K562 (cell line): ENCODE results near the gene NECTIN2. TPM values are rescaled to one million over a fixed set of nuclear protein-coding genes. Genes with fewer than 3 reads are reported as not detected.

Source experiments
- ATAC-seq: fragments of 200-7000 bp; cut with Tn5 transposase; 3 replicates; pipeline ENCODE4 v1.9.1; 2020; ENCODE audit warnings: moderate library complexity
- BruUV-seq: library from RNA; stranded (reverse); fragments of 400-500 nt; replicated peaks from 2 replicates; lab custom pipeline; 2021; lab: Mats Ljungman, UMichigan
- CTCF ChIA-PET: fragments of 300-600 bp; formaldehyde crosslinking; extraction: SDS; loops from one replicate; lab custom pipeline; 2021; ENCODE audit warnings: low intra/inter-chr PET ratio; lab: Yijun Ruan, JAX
- POLR2A ChIA-PET: fragments of 300-600, 350-650 bp; sonication (Branson Sonifier 250); formaldehyde crosslinking; extraction: SDS; loops from one replicate; lab custom pipeline; 2021; ENCODE audit warnings: antibody characterized with exemption, inconsistent platforms; lab: Yijun Ruan, JAX
- DNase-seq, 4 experiments: peaks; one replicate each; pipeline versions ENCODE4 v3.0.0 to v3.0.0-alpha.2; 2011 to 2018; ENCODE audit warnings: low spot score in 3 of 4, mixed read lengths in 3 of 4; ENCODE audit errors: extremely low read depth in 1 of 4
- FAIRE-seq: peaks from 2 replicates; lab custom pipeline; 2011; peaks lifted over from hg19 to GRCh38; lab: Jason Lieb, UNC
- H2AFZ ChIP-seq: 2 replicates; pipeline ENCODE4 v1.6.0; 2011; ENCODE audit warnings: low read depth, low read length, control low read depth, inconsistent platforms
- H3K27ac ChIP-seq: fragments of 200-600 bp; 3 replicates; pipeline ENCODE4 v1.8.0; 2011; ENCODE audit warnings: low read depth, mild to moderate bottlenecking, control low read depth, inconsistent platforms, low read length, moderate library complexity, mixed read lengths; ENCODE audit errors: extremely low read depth
- H3K27me3 ChIP-seq, 2 experiments: fragments of 300-600 bp in 1 of 2; 2 replicates in 1 of 2; 3 replicates in 1 of 2; pipeline versions ENCODE4 v1.6.0 to v1.8.0; 2011; ENCODE audit warnings: inconsistent platforms in 2 of 2, low read length in 2 of 2, mild to moderate bottlenecking in 1 of 2, mixed read lengths in 1 of 2, moderate library complexity in 1 of 2; ENCODE audit not compliant: control insufficient read depth in 2 of 2, insufficient read depth in 2 of 2
- H3K36me3 ChIP-seq: fragments of 300-600 bp; 3 replicates; pipeline ENCODE4 v1.8.0; 2011; ENCODE audit warnings: mild to moderate bottlenecking, low read length, inconsistent platforms; ENCODE audit not compliant: control insufficient read depth, insufficient read depth
- H3K4me1 ChIP-seq, 2 experiments: fragments of 200-600 bp in 1 of 2; replicated peaks in 1 of 2; 2 replicates in 1 of 2; 3 replicates in 1 of 2; pipeline versions ENCODE4 v1.5.1 to v1.8.0; 2011; ENCODE audit warnings: inconsistent platforms in 2 of 2, low read length in 2 of 2, mild to moderate bottlenecking in 1 of 2, mixed read lengths in 1 of 2, moderate library complexity in 1 of 2; ENCODE audit not compliant: control insufficient read depth in 2 of 2, insufficient read depth in 2 of 2
- H3K4me2 ChIP-seq: 2 replicates; pipeline ENCODE4 v1.6.1; 2011; ENCODE audit warnings: low read length, control low read depth, inconsistent platforms, mixed read lengths; ENCODE audit not compliant: insufficient read depth
- H3K4me3 ChIP-seq: fragments of 200-600 bp; sonication (generic), shearing (Covaris generic); 2 replicates; pipeline ENCODE4 v1.5.1; 2016; ENCODE audit warnings: control low read depth, inconsistent platforms
- H3K79me2 ChIP-seq: fragments of 200-600 bp; 3 replicates; pipeline ENCODE4 v1.8.0; 2011; ENCODE audit warnings: low read length, inconsistent platforms; ENCODE audit not compliant: control insufficient read depth, insufficient read depth
- H3K9ac ChIP-seq, 2 experiments: 2 replicates each; pipeline versions ENCODE4 v1.6.0 to v1.6.1; 2011; ENCODE audit warnings: low read depth in 2 of 2, low read length in 2 of 2, control low read depth in 1 of 2, inconsistent platforms in 1 of 2, mild to moderate bottlenecking in 1 of 2, mixed read lengths in 1 of 2; ENCODE audit not compliant: insufficient read depth in 1 of 2
- H3K9me1 ChIP-seq: one replicate; pipeline ENCODE4 v1.6.0; 2011; ENCODE audit warnings: inconsistent platforms, mild to moderate bottlenecking, low read length, moderate library complexity; ENCODE audit not compliant: control insufficient read depth, insufficient read depth
- H3K9me3 ChIP-seq: replicated peaks from 2 replicates; pipeline ENCODE4 v1.5.1; 2011; ENCODE audit warnings: low read depth, low read length, inconsistent platforms; ENCODE audit not compliant: control insufficient read depth, insufficient read depth
- H4K20me1 ChIP-seq: replicated peaks from 2 replicates; pipeline ENCODE4 v1.6.1; 2011; ENCODE audit warnings: low read length, inconsistent platforms, mixed read lengths; ENCODE audit not compliant: control insufficient read depth, insufficient read depth
- ADNP ChIP-seq: fragments of 200-800 bp; sonication (Bioruptor generic); IDR thresholded peaks from 2 replicates; pipeline ENCODE4 v1.6.1; 2016; ENCODE audit warnings: missing genetic modification characterization, missing compliant biosample characterization
- CTCF ChIP-seq, 3 experiments: IDR thresholded peaks in 2 of 3; conservative IDR thresholded peaks in 1 of 3; 2 replicates each; pipeline ENCODE4 v1.5.1; 2011 to 2012; ENCODE audit warnings: low read length in 3 of 3, mild to moderate bottlenecking in 3 of 3, control low read depth in 2 of 3, improper control_type of control experiment in 1 of 3, inconsistent platforms in 1 of 3, low read depth in 1 of 3, mixed read lengths in 1 of 3, moderate library complexity in 1 of 3; ENCODE audit not compliant: insufficient read depth in 2 of 3
- DPF2 ChIP-seq: fragments of 450-650 bp; IDR thresholded peaks from 2 replicates; pipeline ENCODE4 v1.6.1; 2016
- ELK1 ChIP-seq: sonication (generic); formaldehyde crosslinking; IDR thresholded peaks from 2 replicates; pipeline ENCODE4 v1.8.1; 2022; ENCODE audit warnings: missing genetic modification reagents
- HNRNPLL ChIP-seq: fragments of 200-400 bp; formaldehyde crosslinking; IDR thresholded peaks from 2 replicates; pipeline ENCODE4 v1.6.1; 2017; ENCODE audit warnings: low read length, low read depth, mild to moderate bottlenecking; ENCODE audit not compliant: poor library complexity, severe bottlenecking
- MAX ChIP-seq: sonication (generic); formaldehyde crosslinking; IDR thresholded peaks from 2 replicates; pipeline ENCODE4 v1.9.0; 2022; ENCODE audit warnings: mild to moderate bottlenecking, missing genetic modification reagents
- PHF21A ChIP-seq: fragments of 450-650 bp; IDR thresholded peaks from 2 replicates; pipeline ENCODE4 v1.6.1; 2017; ENCODE audit warnings: low read depth, borderline replicate concordance
- POLR2A ChIP-seq: fragments of 450-650 bp; conservative IDR thresholded peaks from 2 replicates; pipeline ENCODE4 v1.6.1; 2016
- POLR2H ChIP-seq: IDR thresholded peaks from 2 replicates; pipeline ENCODE4 v1.6.1; 2016; ENCODE audit warnings: missing genetic modification characterization, low read depth, mild to moderate bottlenecking, control low read depth, missing compliant biosample characterization, moderate library complexity
- PRDM10 ChIP-seq: fragments of 450-650 bp; IDR thresholded peaks from 2 replicates; pipeline ENCODE4 v1.6.1; 2018; ENCODE audit not compliant: partially characterized antibody
- SRF ChIP-seq, 2 experiments: fragments of 250-450, 450-650 bp in 1 of 2; sonication (Bioruptor Pico) in 1 of 2; sonication (generic) in 1 of 2; formaldehyde crosslinking; IDR thresholded peaks; 2 replicates each; pipeline versions ENCODE4 v1.5.0 to v1.5.1; 2020 to 2022; ENCODE audit warnings: mild to moderate bottlenecking in 1 of 2, missing genetic modification reagents in 1 of 2
- SUPT5H ChIP-seq: fragments of 450-650 bp; IDR thresholded peaks from 2 replicates; pipeline ENCODE4 v1.6.1; 2016
- ZBTB7A ChIP-seq: IDR thresholded peaks from 2 replicates; pipeline ENCODE4 v1.6.1; 2011; ENCODE audit warnings: low read depth, mild to moderate bottlenecking, low read length, moderate library complexity, borderline replicate concordance; ENCODE audit not compliant: control insufficient read depth
- ZFP36 ChIP-seq: fragments of 150-350 bp; IDR thresholded peaks from 2 replicates; pipeline ENCODE4 v1.6.1; 2018; ENCODE audit warnings: low read length, low read depth; ENCODE audit not compliant: partially characterized antibody
- ZKSCAN3 ChIP-seq: fragments of 250-450 bp; sonication (Bioruptor Pico); IDR thresholded peaks from 2 replicates; pipeline ENCODE4 v1.4.0; 2020
- WGBS: fragments of 100-300 bp; shearing (Covaris generic); methylation state at CpG from one replicate; pipeline ENCODE4 v1.1.6; 2016; ENCODE audit warnings: low coverage, mixed read lengths; ENCODE audit not compliant: insufficient coverage; ENCODE audit errors: missing lambda C conversion rate; 5-methylcytosine and 5-hydroxymethylcytosine counted together
- in situ Hi-C: fragments of 300-500 bp; cut with MboI; formaldehyde crosslinking; loops from 4 replicates; pipeline ENCODE4 v1.15.0; 2018; ENCODE audit warnings: inconsistent platforms, mixed read lengths
- intact Hi-C: fragments of 100-400 bp; cut with micrococcal nuclease; formaldehyde crosslinking; loops from 2 replicates; pipeline ENCODE4 v1.14.2; 2022
- polyA plus RNA-seq, 8 experiments: library from polyadenylated mRNA; depleted of rRNA in 4 of 8; stranded (reverse) in 5 of 8; unstranded in 3 of 8; fragments of >200 nt; fragmentation: Nextera tagmentation in 2 of 8; fragmentation: Illumina TruSeq in 1 of 8; extraction: Ambion mirVana in 2 of 8; extraction: Trizol in 1 of 8; gene quantifications; 2 replicates each; pipeline versions ENCODE4 v1.2.1 to v1.2.3, GENCODE V29; 2011 to 2014; ENCODE audit warnings: inconsistent platforms in 1 of 8, missing spikeins in 1 of 8
- total RNA-seq, 7 experiments: library from RNA; depleted of rRNA in 6 of 7; stranded (reverse); fragments of >200 nt in 6 of 7; fragmentation: Illumina TruSeq in 2 of 7; extraction: Trizol in 2 of 7; gene quantifications; 2 replicates each; pipeline versions ENCODE4 v1.2.1 to v1.2.3, GENCODE V29; 2011 to 2021; ENCODE audit warnings: low replicate concordance in 1 of 7

NECTIN2 gene
- total and polyA plus RNA-seq, 9 of the 15 experiments (the other 6 are each of a cell fraction or from before 2014, with no cell fraction given), result 3.9 to 94.9 (median 34.9) TPM

GRCh38 chr19:44904426-44904994 is 58.4 kb downstream of the NECTIN2 start:
- Histone ChIP-seq H2AFZ (no peak overlapping the region), H3K36me3 (peaks cover 69% of the 10 kb centered on the region; the same call in 2 of the 3 replicates), H3K79me2 (no peaks in the 10 kb centered on the region; the same call in 2 of the 3 replicates), H3K9me3 (no peaks in the 10 kb centered on the region), H3K27ac (peak overlapping the region; percentile 40; the same call in 2 of the 3 replicates), H3K27me3 (no peaks in the 10 kb centered on the region), H3K4me1 (peaks cover 20 to 73% of the 10 kb centered on the region in 2 experiments; a peak in 4 of 5 replicates), H3K9me1 (no peaks in the 10 kb centered on the region), H3K4me3 (no peak overlapping the region), H4K20me1 (0 out of 2 replicates have a peak, but pooled peaks cover 3% of the 10 kb centered on the region), H3K9ac (peak overlapping the region in 1 of 2 experiments; percentile 65; a peak in 2 of 4 replicates), H3K4me2 (no peak overlapping the region)
- BruUV-seq, result no TSS peak
- 82% methylated on average over 12 of the region's 12 CpGs for WGBS
- in situ Hi-C loops, result no loop called here
- POLR2A ChIA-PET, result interaction anchor here (0.6 to 2.5 kb wide), 10 partner anchors 10 to 168 kb away, joined by 3 to 11 read pairs (median 3); no protein-coding TSS in a partner anchor
- peak; percentile 11; the same call in 2 of the 3 replicates for ATAC-seq
- CTCF ChIA-PET, result interaction anchor here (0.6 to 2.1 kb wide), 2 partner anchors 47 to 132 kb away, joined by 4 to 27 read pairs; no protein-coding TSS in a partner anchor
- DNase-seq, result peak in 3 of 4 experiments; percentile 32 to 46 (median 32)
- intact Hi-C loops, result loop anchor here (5.0 kb wide), 1 partner anchor 153 kb away; no protein-coding TSS in a partner anchor
- FAIRE-seq, result peak; percentile 15
- TF ChIP-seq SUPT5H (peak; percentile 64), DPF2 (no peak), ZKSCAN3 (CRISPR knock-in tag) (no peak), CTCF (IDR thresholded peaks at IDR 0.05 in 2 of 3, conservative IDR thresholded peaks at IDR 0.05 in 1 of 3; ENCODE audit: insufficient read depth in 2 of 3, low read depth in 1 of 3, low read length in 3 of 3) (peak; percentile 48 to 58 (median 51)), ADNP (tag) (peak; percentile 44; the same call in 1 of the 2 replicates), HNRNPLL (no peak), ELK1 (CRISPR knock-in tag) (no peak), ZBTB7A (peak; percentile 87), POLR2H (tag) (peak; percentile 45), POLR2A (peak; percentile 50), MAX (CRISPR knock-in tag) (peak; percentile 42; the same call in 1 of the 2 replicates), SRF (CRISPR knock-in tag; IDR thresholded peaks at IDR 0.05) (peak in 1 of 2 experiments; percentile 63; a peak in 1 of 4 replicates), PRDM10 (peak; percentile 8), PHF21A (no peak), ZFP36 (peak; percentile 58)
